GM18499 (cell line): ENCODE results near the gene GPR158.
"Not testable (repeated sequence)": the region's sequence is repeated elsewhere in the genome, so short reads cannot be mapped to it uniquely, and the experiment has no call there.

Source experiments
- ATAC-seq: cut with Tn5 transposase; IDR thresholded peaks from one replicate; pipeline ENCODE4 v1.9.1; 2021; ENCODE audit warnings: moderate number of reproducible peaks; ENCODE audit not compliant: insufficient read depth, unreplicated experiment

Gene GPR158

DNA sequence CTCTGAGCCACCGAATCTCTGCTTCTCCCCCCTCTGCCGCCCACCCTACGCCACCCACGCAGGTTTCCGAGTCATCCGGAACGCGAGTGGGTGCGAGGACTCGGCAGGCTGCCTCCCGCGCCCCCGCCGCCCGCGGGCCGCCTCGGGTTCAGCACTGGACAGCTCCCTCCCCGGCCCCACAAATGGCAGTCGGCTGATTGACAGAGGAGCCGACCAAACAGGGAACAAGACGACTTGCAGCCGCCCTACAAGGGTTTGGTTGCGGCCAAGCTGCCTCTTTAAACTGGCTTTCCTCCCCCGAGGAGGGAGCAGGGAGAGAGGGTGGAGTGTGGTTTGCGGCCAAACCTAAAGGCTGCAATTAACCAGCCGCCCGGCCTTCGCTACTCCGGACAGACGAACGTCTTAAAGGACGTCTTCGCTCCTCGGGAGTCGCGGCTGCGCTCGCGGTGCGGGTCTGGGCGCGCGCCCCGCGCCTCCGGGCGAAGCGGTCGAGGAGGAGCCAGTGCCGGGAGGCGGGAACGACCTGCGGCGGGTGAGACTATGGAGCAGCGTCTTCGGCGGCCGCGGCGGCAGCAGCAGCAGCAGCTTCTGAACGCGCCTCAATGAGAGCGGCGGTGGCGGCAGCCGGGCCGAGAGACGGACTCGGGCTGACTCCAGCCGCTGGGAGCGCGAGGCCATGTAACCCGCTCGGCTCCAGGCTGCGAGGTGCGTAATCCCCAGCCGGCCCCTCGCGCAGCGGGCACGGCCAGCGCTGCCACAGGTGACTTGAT lies at the start of gene GPR158:
Gene GPR158 (plus strand): TSS at position 541 of the 770 bp plus-strand sequence. CDS start 420 bp downstream, outside the sequence.
- no peak for ATAC-seq

DNA sequence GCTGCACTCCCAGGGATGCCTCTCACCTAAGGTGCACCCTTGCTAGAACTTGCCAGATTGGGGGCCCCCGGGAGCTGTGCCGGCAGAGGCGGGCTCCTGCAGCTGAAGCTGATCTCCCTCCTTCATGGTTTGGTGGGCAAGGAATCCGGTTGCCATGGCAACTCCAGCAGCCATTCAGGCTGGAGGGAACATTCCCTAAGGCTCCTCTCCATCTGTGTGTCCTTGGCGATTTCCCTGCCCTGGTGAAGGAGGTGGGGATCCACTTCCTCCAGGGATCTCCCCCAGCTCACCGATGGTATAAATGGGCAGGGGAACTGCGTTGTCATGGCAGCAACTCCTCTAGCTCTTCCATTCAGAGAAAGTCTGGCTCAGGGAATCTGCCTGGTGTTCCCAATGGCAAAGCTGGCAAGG lies 49.6 kb upstream of the GPR158 start:
- ATAC-seq, result no peak

DNA sequence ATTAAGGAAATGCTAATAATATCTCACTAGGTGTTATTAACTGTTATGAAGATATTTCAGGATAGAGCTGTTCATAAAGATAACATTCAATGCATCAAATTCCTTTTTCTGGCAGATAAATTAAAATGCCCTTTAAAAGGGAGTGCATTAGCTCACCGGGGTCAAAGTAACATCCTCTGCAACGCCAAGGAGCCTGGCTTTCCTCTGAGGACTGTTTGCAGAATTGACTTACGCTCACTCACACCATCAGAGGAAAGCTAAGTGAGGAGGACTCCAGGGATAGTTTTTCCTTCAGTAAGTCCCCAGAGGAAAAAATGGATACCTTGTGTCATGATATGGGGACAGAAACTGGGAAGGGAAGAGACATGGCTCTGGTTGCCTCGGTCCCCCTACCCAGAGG lies 45.2 kb upstream of the GPR158 start:
- ATAC-seq, result no peak

- ATAC-seq, result no peak
Observed at GRCh38 chr10:25130906-25131305, 43.9 kb upstream of the GPR158 start.

DNA sequence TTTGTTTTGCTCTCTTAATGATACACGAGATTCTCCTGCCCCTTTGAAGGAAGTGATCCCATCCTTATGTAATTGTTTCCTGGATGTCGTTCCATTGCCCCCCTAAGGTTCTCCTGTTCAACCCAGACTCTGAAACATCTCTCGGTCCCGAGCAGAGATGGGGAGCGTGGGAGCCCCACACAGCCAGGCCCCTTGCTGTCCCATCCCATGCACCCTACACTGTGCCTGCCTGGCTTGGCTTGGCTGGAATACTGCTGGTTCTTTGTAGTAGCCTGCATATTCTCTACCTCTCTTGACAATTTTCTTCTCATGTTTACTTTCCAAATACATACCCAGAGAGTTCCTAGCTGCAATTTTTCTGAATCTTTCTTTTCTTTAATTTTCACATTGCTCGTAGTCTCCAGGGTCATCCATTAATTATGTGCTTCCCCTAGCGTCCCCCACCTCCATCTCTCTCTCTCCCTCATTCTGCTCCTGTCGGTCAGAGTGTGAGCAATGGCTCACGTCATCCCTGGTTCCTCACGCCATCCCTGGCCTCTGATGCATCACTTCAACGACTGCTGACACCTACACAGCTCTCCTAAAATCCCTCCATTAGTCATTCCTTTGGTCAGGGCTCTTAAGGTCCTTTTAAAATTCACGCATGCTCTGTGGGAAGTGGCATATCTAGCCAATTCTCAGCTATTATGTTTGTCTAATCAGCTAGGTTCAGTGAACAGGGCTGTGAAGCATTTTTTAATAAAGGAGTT lies 32.5 kb upstream of the GPR158 start:
- ATAC-seq, result no peak

GRCh38 chr10:25157650-25158049 lies 17.2 kb upstream of the GPR158 start:
- no peak for ATAC-seq

DNA sequence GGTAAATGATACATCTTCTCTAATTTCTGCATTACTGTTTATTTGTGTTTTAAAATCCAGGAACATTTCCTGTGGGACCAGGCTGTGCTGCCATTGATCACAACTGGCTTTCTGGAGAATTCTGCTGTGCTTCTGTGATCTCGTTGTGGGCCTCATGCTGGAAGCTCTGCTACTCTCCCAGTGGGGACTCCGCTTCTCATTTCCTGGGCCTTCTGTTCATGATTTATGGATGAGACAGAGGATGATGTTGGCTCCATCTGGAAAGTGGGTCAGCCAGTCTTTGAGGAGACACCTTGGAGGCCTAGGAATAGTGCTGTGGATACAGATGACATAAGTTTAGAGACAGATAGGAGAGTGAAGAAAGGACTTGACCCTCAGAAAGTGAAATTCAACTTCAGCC lies 15.2 kb upstream of the GPR158 start:
- no peak for ATAC-seq

- no peak for ATAC-seq
Observed at GRCh38 chr10:25162391-25162790, 12.4 kb upstream of the GPR158 start.

- ATAC-seq, result not testable (repeated sequence)
Observed at GRCh38 chr10:25163464-25163863, 11.3 kb upstream of the GPR158 start.

DNA sequence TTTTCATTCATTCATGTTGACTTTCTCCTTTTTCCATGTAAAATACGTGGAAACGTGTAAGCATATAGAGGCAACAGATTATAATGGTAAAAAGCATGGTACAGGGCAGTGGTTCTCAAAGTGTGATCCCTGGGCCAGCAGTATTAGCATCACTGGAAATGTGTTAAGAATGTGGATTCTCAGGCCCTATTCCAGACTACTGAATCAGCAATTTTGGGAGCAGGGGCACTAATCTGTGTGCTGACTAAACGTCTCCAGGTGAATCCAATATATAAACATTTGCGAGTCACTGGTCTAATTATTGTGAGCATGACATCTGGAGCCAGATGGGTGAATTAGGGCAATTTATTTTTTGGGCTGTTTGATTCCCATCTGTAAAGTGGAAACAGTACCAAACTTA lies 5.1 kb upstream of the GPR158 start:
- ATAC-seq, result no peak

DNA sequence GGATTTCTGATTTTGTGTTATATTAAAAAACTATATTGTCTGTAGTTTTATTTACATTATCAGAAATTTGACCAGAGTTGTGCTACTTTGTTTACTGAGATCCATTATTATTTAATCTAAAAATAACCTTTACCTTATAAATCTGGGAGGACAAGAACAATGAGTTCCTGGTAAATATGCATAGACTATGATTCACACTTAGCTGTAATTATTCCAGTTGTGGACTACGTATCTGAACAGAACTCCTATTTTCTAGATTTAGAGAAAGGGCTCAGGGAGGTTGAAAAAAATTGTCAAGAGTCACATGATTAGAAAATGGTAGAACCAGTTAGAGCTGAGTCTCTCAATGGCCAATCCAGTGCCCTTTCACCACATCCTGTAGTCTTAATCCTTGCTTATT lies 4.2 kb upstream of the GPR158 start:
- no peak for ATAC-seq

DNA sequence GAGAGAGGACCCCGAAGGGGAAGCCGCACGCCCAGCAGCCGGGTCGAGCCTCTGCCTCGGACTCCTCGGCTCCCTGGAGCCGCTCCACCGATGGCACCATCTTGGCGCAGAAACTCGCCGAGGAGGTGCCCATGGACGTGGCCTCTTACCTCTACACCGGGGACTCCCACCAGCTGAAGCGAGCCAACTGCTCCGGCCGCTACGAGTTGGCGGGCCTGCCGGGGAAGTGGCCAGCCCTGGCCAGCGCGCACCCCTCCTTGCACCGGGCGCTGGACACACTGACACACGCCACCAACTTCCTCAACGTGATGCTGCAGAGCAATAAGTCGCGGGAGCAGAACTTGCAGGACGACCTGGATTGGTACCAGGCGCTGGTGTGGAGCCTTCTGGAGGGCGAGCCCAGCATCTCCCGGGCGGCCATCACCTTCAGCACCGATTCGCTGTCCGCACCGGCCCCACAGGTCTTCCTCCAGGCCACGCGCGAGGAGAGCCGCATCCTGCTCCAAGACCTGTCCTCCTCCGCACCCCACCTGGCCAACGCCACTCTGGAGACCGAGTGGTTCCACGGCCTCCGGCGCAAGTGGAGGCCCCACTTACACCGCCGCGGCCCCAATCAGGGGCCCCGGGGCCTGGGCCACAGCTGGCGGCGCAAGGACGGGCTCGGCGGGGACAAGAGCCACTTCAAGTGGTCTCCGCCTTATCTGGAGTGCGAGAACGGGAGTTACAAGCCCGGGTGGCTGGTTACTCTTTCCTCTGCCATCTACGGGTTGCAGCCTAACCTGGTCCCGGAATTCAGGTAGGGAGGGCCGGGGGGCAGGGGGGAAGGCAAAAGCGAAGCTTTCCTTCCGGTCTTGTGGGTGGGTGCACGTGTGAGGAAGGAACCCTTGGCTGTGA lies 973 bp downstream of the GPR158 start:
- no peak for ATAC-seq

DNA sequence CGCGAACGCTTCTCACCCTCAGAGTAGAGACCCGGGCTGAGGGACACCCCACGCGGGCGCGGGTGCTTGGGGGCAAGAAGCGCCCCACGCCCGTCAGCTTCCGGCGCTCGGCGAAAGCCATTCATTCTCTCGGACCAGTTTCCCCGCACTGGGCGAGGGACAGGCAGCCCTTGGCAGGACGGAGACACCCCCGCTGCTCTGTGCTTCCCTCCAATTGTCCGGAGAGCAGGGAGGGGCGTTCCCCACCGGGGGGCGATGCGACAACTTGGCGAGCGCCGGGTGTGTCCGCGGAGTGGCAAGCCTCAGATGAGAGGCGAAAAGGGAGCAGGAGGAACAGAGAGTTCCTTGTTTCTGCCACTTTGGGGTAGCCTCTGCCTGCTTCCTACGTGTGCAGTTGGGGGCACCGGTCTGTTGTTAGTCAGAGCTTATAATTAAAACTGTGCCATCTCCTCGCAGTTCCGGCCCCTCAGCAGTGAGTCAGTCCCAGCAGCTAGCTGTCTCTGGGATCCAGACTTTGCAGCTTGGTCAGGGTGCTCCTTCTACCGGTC lies 1.7 kb downstream of the GPR158 start:
- no peak for ATAC-seq

DNA sequence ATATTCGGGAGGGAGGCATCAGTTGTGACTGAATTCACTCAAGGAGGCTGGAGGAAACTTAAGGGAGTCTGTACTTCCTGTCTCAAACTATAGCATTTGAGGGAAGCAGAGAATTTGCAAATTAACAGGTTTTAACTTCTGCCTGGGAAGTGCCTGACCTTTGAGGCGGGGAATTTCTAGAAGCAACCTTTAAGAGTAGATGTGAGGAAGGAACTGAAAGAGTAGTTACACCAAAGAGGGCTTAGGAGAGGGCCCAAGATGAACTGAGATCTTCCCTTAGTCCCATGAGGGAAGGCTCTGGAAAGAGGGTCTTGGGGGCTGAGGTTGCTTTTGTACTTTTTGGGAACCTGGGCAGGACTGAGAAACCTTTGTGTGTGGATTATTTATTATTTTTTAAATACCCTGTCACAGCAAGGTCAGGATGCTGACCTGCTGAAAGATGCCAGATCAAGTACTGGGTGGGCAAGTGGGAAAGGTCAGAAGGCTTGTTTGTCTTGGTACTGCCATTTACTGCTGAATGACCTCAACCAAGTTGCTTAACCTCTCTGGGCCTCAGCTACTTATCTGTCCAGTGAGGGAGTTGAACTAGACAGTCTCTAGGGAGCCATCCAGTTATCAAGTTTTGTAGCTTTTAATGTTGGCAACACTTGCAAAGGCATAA lies 2.4 kb downstream of the GPR158 start:
- ATAC-seq, result no peak

- ATAC-seq, result no peak
Observed at GRCh38 chr10:25177754-25178135, 2.9 kb downstream of the GPR158 start.

DNA sequence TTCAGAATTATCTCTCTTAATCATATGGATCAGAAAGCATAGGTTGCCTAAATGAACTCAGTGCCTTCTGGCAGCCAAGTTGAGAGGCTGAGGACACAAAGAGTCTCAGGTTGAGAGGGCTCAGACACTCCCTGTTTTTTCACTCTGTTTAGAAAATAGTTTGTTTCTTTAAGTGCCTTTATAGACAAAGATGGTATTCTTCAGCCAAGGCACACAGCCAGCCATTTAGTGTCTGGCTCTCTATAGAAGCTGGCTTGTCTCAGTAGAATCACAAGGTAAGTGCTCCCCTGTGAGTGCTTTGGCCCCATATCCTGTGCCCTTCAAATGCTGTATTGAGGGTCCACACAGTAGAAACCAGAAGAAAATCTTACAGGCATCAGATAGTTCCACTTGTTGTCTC lies 3.6 kb downstream of the GPR158 start:
- ATAC-seq, result no peak

DNA sequence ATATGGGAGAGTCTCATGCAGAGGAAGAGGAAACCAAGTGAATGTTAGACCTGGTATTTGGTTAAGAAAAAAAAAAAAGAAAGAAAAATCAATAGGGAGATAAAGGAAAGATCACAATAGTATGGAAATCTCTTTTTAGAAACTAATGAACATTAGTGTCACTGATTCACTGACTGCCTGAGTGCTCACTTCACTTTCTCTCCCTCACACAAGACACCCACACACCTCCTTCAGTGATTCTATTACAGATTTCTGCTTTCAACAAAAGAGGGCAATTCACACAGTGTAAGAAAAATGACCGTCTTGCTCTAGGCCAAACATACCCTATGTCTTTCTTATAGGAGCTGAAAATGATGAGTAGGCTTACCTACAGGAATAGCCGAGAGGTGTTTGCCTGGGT lies 6.0 kb downstream of the GPR158 start:
- no peak for ATAC-seq

DNA sequence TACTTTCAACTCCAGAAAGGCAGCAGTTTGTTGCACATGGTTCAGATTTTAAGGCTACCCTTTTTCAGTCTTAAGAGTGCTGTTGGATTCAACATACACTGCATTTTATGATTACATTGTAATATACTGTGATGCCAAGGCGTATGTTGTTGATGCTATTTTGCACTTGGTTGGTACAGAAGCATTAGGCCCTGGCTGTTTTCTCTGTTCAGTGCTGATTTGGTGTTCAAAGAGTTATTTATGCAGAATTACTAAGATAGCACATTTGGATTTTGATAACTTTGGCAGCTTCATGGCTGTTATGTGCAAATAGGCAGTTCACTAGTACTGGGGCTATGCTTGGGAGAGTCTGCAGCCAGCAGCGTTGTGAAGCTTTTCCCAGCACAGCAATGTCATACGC lies 7.8 kb downstream of the GPR158 start:
- ATAC-seq, result no peak

DNA sequence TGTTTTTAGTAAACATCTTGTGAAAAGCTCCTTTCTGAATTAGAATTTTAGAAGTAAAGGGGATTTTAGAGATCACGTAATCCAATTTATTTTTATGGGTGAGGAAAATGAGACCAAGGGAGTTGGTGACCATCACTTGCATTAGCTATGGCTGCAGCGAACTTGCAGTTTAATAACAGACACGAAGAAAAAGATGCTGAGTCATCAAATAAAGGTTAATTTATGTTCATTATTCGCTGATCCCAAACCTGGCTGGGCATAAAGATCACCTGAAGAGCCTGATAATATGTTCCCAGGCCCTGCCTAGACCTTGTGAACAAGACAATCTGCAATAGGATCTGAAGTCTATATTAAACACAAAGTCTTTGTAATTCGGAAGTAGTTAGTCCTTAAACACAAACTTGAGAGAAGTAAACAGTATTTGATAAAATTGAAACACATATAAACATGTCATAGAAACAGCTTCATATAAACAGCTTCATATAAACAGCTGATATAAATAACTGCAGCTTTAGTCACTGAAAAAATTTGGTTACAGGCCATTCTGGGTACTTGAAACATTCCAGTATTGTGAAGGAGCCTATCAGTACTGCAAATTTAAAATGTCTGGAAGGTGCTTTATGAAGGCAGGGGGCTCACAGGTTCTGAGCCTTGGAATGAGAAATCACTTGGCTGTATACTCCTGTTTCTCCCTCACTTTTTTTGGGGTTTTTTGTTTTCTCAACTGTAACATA lies 16.5 kb downstream of the GPR158 start:
- ATAC-seq, result no peak
